Activated CD4-positive, alpha-beta T cell treated with anti-CD3 and anti-CD28 coated beads for 24 hours (primary cell): Measurements from ENCODE around the gene RBMS3.
"Not testable (repeated sequence)": the region's sequence is repeated elsewhere in the genome, so short reads cannot be mapped to it uniquely, and the experiment has no call there.

Source experiments
- DNase-seq, 2 donors: peaks; one replicate each; pipeline ENCODE4 v3.0.0-alpha.2; 2020; ENCODE audit warnings: low read depth in 2 of 2

Gene RBMS3

DNA sequence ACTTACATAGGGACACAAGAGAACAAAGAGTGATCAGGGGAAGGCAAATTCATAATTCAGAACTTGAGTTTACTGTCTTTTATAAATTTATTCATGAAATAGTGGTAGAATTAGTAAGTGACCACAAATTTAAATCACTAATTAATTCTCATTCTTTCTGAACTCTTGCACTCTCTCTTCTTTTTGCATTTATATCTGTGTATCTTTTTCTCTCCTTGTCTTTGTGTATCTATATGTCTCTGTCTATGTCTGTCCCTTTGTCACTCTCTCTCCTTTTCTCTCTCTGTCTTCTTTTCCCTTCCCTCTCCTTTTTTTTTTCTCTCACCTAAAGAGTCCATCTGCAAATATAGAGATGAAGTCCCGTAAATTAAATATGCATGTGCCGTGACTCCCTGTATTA lies 31.5 kb downstream of the RBMS3 start:
- no peak for DNase-seq

DNA sequence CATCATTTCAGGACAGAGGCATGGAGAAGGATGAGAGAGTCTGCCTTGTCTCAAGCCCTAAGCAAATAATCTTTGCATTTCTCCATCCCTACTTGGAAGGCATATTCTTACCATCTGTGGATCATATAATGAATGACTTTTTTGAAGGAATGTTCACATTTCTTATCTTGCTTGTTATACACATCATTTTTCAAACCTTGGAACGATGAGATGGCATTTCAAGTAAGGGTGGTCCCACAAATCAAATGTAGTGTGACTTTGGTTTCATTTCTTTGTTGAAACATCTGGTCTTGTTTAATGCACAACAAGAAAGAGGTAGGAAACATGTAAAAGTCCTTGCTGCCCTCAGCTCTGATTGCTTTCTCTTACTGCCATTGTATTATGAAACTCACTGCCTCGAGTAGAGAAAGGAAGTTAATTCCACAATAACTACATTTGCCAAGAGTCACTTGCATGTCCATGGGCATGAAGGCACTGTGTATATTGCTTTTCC lies 32.1 kb downstream of the RBMS3 start:
- no peak for DNase-seq

DNA sequence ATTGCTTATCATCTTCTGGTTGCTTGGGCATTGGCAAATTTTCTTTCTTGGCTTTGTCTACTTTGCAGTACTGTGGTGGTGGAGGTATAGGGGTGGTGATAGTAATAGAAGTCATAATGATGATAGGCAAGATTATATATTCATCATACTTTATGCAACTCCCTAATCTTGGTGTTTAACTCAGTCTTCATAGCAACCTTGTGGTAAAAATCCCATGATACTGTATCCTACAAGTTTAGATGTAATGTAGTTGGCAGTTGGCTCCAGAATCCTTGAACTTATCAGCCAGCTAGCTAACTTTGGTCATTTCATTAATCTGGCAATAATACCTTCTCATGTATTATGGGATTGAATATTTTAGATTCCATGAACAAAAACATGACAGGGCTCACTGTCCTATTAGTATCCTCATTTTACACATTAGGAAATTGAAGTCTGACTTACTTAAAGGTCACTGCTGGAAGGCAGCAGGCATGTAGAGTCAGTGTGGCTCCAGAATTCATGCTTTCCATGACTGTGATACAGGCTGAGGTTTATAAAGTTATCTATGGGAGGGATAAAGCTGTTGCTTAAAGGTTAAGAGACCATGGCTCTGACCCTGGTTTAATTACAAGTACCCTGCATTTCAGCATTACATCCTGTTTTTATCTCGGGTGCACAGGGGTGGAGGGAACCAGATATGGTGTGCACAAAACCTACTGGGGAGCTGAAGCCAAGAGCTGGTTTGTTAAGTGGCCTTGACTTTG lies 33.3 kb downstream of the RBMS3 start:
- DNase-seq = no peak

GRCh38 chr3:29314727-29315088 lies 33.8 kb downstream of the RBMS3 start:
- DNase-seq = no peak

DNA sequence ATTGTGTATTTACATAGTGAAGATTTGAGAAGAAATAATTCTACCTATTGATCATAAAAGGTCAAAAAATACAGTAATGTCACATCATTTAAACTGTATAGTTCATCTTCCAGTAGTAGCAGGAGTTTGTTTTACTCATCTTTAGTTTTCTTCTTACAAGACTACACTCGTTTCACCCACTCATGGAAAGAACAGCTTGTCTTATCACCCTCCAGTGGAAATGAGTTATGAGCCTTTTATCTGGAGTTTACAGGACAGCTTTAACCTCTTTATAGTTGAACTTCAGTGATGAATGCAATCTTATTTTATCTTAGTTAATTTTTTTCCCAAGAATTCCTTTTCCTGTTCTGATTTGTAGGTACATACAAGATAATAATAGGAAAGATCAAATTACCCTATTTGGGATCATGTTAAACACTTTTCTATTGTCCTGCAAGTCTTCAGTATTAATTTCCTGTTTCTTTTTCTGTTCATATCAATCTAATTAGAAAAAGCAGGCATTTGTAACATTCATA lies 36.8 kb downstream of the RBMS3 start:
- DNase-seq = no peak

GRCh38 chr3:29318251-29318650 lies 37.4 kb downstream of the RBMS3 start:
- DNase-seq = no peak

DNA sequence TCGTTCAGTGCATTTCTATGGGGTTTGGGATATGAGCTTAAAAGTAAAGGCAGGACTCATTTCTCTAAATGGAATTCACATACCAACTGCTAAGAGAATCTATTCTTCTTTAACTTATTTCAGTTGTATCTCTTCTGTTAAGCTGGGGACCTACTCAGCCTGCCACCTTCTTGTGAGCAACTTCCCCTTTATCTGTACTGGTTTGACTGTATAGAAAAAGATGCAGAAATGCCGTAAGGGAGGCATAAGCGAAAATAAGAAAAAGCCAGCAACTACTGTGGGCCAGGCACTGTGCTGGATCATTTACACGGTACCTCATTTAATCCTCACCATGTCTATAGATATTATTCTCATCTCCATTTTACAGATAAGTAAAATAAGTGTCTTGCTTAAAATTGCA lies 38.4 kb downstream of the RBMS3 start:
- no peak for DNase-seq

- DNase-seq = no peak
Measured at GRCh38 chr3:29319798-29320197, 38.9 kb downstream of the RBMS3 start.

- no peak for DNase-seq
Measured at GRCh38 chr3:29322586-29322985, 41.7 kb downstream of the RBMS3 start.

DNA sequence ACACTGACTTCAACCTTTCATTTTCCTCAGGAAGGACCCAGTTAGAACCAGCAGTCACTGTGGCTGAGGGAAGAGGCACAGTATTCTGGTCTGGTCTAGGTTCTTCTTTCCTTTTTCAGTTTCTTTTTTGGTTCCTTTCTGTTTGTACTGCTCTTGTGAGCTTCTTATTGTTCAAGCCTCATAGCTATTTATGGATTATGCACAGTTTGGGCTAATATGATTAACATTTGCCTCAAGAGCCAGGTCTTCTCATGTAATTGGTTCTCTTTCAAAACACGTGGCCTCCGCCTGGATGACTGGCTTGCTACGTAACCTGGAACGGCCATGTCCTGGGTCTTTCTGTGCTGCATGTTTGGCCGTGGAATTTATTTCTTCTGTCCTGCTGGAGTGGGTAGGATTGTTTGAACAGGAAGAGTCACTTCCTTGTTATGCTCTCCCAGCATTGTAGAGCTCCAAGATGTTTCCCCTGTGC lies 43.3 kb downstream of the RBMS3 start:
- DNase-seq = no peak

GRCh38 chr3:29326540-29326939 lies 45.7 kb downstream of the RBMS3 start:
- DNase-seq = not testable (repeated sequence)

DNA sequence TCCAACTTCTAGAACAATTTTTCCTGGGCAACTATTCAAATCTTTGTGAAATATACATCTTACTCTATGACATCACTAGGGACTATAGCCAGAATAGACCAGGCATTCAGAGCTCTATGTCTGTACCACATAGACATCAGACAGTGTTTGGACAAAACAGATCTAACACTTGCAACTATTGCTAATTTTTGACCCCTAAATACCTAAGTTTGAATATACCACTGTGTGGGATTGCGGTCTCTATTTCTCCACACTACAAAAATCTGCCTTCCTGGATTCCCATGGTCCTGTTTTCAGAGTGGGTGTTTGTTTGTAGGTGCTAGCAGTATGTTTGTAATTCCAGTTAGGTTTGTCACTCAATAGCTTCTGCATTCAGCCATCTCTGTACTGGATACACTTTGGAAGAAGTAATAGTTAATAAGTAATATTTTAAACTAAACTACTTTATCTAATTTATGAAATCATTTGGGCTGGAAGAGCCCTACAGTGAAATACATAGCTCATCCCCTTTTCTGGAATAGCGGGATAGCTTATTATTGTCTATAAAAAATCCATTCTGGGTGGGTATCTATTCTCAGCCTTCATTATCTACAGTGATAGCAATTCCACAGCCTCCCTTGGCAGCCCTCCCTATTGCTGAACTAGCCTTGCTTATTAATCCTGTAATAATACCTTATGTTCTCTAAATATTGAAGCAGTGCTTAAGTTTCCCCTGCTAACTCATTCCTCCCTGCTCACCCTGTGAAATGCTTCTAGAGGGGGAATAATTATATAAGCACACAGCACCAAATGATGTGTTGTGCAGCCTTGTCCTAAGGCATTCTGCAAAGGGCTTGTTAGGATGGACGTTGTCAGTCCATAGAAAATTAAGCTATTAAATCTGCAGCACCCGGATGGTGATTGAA lies 49.4 kb downstream of the RBMS3 start:
- no peak for DNase-seq

- DNase-seq = no peak
Measured at GRCh38 chr3:29331035-29331434, 50.2 kb downstream of the RBMS3 start.

GRCh38 chr3:29331456-29332194 lies 50.8 kb downstream of the RBMS3 start:
- DNase-seq = no peak

DNA sequence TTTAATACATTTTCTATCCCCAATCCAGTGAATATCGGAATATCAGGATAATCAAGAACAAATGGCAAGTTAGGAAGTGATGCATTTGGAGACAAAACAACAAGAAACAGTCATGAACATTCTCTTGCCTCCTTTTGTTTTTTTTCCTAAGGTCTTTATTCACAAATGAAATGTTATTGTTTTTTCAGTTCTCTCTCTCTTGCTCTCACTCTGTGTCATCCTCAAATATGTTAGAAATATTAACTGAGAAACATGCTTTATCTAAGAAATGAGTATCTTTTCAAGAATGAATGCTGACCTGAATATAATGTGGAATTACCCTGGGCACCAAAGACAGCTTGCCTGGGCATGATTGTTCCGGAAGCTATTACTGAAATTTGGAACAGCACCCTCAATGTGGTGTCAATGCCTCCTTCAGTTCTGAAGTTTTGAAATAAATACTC lies 51.3 kb downstream of the RBMS3 start:
- DNase-seq = no peak

DNA sequence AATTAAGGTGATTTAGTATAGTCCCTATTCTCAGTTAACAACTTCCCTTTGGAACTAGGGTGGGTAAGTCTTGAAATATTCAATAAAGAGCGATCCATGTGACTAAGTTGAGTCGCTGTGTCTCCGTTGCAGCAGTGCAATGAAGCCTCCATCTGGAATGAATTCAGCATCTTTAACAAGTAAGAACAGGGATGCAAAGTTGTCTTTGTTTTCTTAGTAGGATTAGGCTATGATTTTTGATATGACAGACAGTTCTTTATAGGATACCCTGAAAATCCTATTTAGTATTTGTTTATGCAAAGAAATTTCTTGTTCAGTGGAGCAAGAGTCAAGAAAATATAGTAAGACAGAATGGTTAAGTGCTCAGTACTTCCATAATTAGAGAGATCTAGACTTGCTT lies 52.7 kb downstream of the RBMS3 start:
- no peak for DNase-seq

GRCh38 chr3:29334706-29335105 lies 53.8 kb downstream of the RBMS3 start:
- DNase-seq = no peak

DNA sequence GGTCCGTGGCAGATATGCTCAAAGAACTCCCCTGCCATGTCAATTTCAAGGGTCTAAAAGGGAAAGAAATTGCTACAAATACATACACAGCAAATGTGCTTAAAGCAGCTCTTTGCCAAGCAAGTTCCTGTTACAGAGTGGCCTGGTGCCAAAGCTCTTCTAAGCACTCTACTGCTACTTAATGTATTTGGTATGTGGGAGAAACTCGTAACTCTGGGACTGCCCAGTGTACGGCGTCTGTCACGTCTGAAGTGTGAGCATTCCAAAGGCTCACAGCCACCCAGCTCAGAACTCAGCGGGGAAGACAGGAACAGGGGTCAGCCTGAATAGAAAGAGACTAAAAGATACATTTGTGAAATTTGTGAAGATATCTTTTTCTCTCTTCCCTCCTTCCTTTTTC lies 54.6 kb downstream of the RBMS3 start:
- DNase-seq = no peak

- DNase-seq = no peak
Measured at GRCh38 chr3:29335943-29336342, 55.1 kb downstream of the RBMS3 start.

DNA sequence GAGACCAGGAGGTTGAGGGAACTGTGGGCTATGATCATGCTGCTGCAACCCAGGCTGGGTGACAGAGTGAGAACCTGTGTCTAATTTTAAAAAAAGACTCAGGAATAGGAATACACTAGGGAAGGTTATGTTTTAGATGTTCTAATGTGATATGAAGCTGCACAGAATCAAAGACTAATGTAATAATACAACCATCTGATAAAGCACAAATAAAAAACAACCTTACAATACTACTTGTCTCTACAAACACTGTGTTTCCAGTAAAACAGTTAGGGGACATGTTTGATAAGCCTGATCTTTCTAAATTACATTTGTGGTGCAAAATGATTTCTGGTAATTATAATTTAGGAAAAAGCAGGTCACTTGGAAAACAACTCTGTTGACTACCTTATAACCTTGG lies 56.7 kb downstream of the RBMS3 start:
- DNase-seq = no peak

GRCh38 chr3:29338377-29338776 lies 57.5 kb downstream of the RBMS3 start:
- no peak for DNase-seq
